Coronary artery (tissue), 2 donors: Measurements from ENCODE around the gene MBNL3.

Experiments used
- DNase-seq: peaks from one replicate; pipeline ENCODE4 v3.0.0-alpha.2; 2017; ENCODE audit warnings: low spot score
- H3K27ac ChIP-seq, 2 donors: fragments of 200-600 bp; sonication (generic); one replicate each; pipeline ENCODE4 v1.5.1; 2016 to 2019
- H3K4me3 ChIP-seq: fragments of 200-600 bp; sonication (generic); 2 replicates; pipeline ENCODE4 v1.5.1; 2016; ENCODE audit warnings: mild to moderate bottlenecking, moderate library complexity
- CTCF ChIP-seq: fragments of 200-600 bp; sonication (generic); IDR thresholded peaks from one replicate; pipeline ENCODE4 v1.5.1; 2019; ENCODE audit warnings: antibody characterized with exemption

Gene MBNL3

GRCh38 chrX:132489578-132490419 is 961 bp upstream of the MBNL3 start:
- DNase-seq = no peak
- Histone ChIP-seq H3K4me3 (peak overlapping the region; percentile 75), H3K27ac (peak overlapping the region; percentile 27 to 73)
- no peak for TF ChIP-seq CTCF

DNA sequence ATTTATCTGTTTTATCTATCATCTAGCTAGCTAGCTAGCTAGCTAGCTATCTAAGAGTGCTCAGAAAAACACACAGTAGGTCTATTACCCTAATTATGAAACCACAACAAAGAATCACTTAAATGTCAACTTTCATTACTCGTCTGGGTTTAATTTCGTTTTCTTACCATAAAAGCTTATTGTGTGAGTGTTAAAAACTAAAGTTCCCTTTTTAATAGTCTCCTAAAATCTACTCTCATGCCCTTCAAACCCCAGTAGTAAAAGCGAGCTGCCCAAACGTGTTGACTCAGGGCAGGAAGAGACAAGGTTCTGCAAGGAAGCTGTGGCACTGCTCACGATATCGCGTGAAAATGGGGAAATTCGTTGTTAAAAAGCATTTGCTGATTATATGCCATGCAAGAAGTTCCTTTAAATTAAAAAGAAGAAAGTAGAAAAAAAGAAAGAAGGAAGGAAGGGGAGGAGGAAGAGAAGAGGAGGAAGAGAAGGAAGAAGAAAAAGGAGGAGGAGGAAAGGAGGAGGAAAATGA is 595 bp downstream of the MBNL3 start:
- TF ChIP-seq CTCF = no peak
- H3K27ac ChIP-seq = no peak overlapping the region
- DNase-seq = no peak
- peak overlapping the region; percentile 75 for H3K4me3 ChIP-seq

GRCh38 chrX:132486599-132487178 is 2.1 kb downstream of the MBNL3 start:
- no peak for DNase-seq
- Histone ChIP-seq H3K27ac (no peak overlapping the region), H3K4me3 (no peak overlapping the region)
- TF ChIP-seq CTCF = no peak

DNA sequence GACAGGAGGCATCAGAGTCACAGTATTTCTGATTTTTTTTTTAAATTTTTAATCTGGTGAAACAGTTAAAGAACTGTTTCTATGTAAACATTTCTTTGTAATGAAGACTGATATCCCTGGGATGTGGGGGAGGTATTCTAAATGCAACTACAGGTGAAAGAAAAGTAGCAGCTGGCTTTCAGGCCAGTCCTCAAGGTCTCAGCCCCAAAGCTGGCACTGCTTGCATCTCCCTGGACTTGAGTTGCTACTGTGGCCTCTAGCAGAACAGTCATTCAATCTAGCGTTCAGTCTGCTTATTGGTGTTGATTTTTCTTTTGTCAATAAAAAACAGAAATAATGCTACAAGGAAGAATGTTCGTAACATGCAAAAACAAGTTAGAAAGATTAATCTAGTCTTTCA is 4.9 kb downstream of the MBNL3 start:
- H3K27ac ChIP-seq = no peak overlapping the region
- DNase-seq = no peak
- no peak for TF ChIP-seq CTCF
- no peak overlapping the region for H3K4me3 ChIP-seq

- no peak overlapping the region for H3K4me3 ChIP-seq
- no peak overlapping the region for H3K27ac ChIP-seq
- TF ChIP-seq CTCF = no peak
- no peak for DNase-seq
Observed at GRCh38 chrX:132483488-132483887, 5.3 kb downstream of the MBNL3 start.

- Histone ChIP-seq H3K27ac (no peak overlapping the region), H3K4me3 (no peak overlapping the region)
- DNase-seq = no peak
- no peak for TF ChIP-seq CTCF
Observed at GRCh38 chrX:132482632-132483031, 6.2 kb downstream of the MBNL3 start.

- H3K4me3 ChIP-seq = no peak overlapping the region
- no peak for TF ChIP-seq CTCF
- no peak for DNase-seq
- no peak overlapping the region for H3K27ac ChIP-seq
Observed at GRCh38 chrX:132481449-132481848, 7.4 kb downstream of the MBNL3 start.
